GM18858 (cell line): ENCODE data around the gene TTC33.
A peak's percentile ranks its signal among the peaks of the same experiment; 100 is the strongest.
"Not testable (repeated sequence)": the region's sequence is repeated elsewhere in the genome, so short reads cannot be mapped to it uniquely, and the experiment has no call there.

Source experiments
- ATAC-seq: cut with Tn5 transposase; IDR thresholded peaks from one replicate; pipeline ENCODE4 v1.9.1; 2021; ENCODE audit not compliant: unreplicated experiment

TTC33 gene

GRCh38 chr5:40680741-40681362 lies 74.9 kb downstream of the TTC33 start:
- ATAC-seq = no peak

GRCh38 chr5:40679913-40680681 lies 75.7 kb downstream of the TTC33 start, which contains the start of gene PTGER4:
TSS of gene PTGER4 (plus strand) at chr5:40679915. CDS start at chr5:40680994, 1,079 bp downstream.
- ATAC-seq = peak; percentile 28

- peak; percentile 74 for ATAC-seq
Measured at GRCh38 chr5:40679148-40679912, 76.4 kb downstream of the TTC33 start.

GRCh38 chr5:40678460-40679147 lies 77.2 kb downstream of the TTC33 start:
- ATAC-seq = no peak

GRCh38 chr5:40678026-40678425 lies 77.7 kb downstream of the TTC33 start:
- ATAC-seq = no peak

- no peak for ATAC-seq
Measured at GRCh38 chr5:40677456-40677855, 78.3 kb downstream of the TTC33 start.

- no peak for ATAC-seq
Measured at GRCh38 chr5:40676613-40677343, 79.0 kb downstream of the TTC33 start.

GRCh38 chr5:40675396-40676133 lies 80.2 kb downstream of the TTC33 start:
- no peak for ATAC-seq

GRCh38 chr5:40674661-40675235 lies 81.0 kb downstream of the TTC33 start:
- ATAC-seq = no peak

- ATAC-seq = no peak
Measured at GRCh38 chr5:40672425-40672824, 83.3 kb downstream of the TTC33 start.

- ATAC-seq = no peak
Measured at GRCh38 chr5:40669606-40670390, 86.0 kb downstream of the TTC33 start.

GRCh38 chr5:40667161-40667663 lies 88.5 kb downstream of the TTC33 start:
- no peak for ATAC-seq

GRCh38 chr5:40666657-40667056 lies 89.1 kb downstream of the TTC33 start:
- no peak for ATAC-seq

GRCh38 chr5:40665635-40666298 lies 90.0 kb downstream of the TTC33 start:
- no peak for ATAC-seq

- ATAC-seq = no peak
Measured at GRCh38 chr5:40660751-40661150, 95.0 kb downstream of the TTC33 start.

GRCh38 chr5:40656766-40657165 lies 99.0 kb downstream of the TTC33 start:
- no peak for ATAC-seq

- ATAC-seq = not testable (repeated sequence)
Measured at GRCh38 chr5:40656091-40656490, 99.7 kb downstream of the TTC33 start.

- ATAC-seq = no peak
Measured at GRCh38 chr5:40655138-40655537, 100.6 kb downstream of the TTC33 start.
